Measurements from ENCODE around the gene BRWD1.

- TF ChIP-seq POLR2A (IDR thresholded peaks at IDR 0.05) (no peak), POLR2AphosphoS5 (IDR thresholded peaks at IDR 0.05) (no peak)
- TF ChIP-seq, protein P1, sequence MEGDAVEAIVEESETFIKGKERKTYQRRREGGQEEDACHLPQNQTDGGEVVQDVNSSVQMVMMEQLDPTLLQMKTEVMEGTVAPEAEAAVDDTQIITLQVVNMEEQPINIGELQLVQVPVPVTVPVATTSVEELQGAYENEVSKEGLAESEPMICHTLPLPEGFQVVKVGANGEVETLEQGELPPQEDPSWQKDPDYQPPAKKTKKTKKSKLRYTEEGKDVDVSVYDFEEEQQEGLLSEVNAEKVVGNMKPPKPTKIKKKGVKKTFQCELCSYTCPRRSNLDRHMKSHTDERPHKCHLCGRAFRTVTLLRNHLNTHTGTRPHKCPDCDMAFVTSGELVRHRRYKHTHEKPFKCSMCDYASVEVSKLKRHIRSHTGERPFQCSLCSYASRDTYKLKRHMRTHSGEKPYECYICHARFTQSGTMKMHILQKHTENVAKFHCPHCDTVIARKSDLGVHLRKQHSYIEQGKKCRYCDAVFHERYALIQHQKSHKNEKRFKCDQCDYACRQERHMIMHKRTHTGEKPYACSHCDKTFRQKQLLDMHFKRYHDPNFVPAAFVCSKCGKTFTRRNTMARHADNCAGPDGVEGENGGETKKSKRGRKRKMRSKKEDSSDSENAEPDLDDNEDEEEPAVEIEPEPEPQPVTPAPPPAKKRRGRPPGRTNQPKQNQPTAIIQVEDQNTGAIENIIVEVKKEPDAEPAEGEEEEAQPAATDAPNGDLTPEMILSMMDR (IDR thresholded peaks at IDR 0.05), result no peak
These were observed 163.1 kb downstream of the BRWD1 start for GRCh38 chr21:39150316-39150715.
